ENCODE results near the gene MARCHF3. TPM values are rescaled to one million over a fixed set of nuclear protein-coding genes. Genes with fewer than 3 reads are reported as not detected.
"Not testable (repeated sequence)": the region's sequence is repeated elsewhere in the genome, so short reads cannot be mapped to it uniquely, and the experiment has no call there.

MARCHF3 gene
- total RNA-seq, 1 experiment from 2014 or later = 1.1 TPM

GRCh38 chr5:127055880-127056653 lies 25.7 kb upstream of the MARCHF3 start:
- POLR2A ChIA-PET (ENCODE audit: low non-redundant PET) = no interaction called here
- TF ChIP-seq CTCF (conservative IDR thresholded peaks at IDR 0.05; ENCODE audit: low read depth, low read length) (no peak), EZH2 (IDR thresholded peaks at IDR 0.05; ENCODE audit: borderline replicate concordance, low read depth, low read length, poor library complexity, severe bottlenecking) (no peak)
- DNase-seq (ENCODE audit: low spot score) = no peak

GRCh38 chr5:127053551-127053950 lies 23.2 kb upstream of the MARCHF3 start:
- intact Hi-C loops (cut with micrococcal nuclease; ENCODE audit: unreplicated experiment); POLR2A ChIA-PET (ENCODE audit: low non-redundant PET); H3K9me3 ChIP-seq (ENCODE audit: low read depth, low read length, poor library complexity, severe bottlenecking); CTCF ChIA-PET; H3K4me3 ChIP-seq (ENCODE audit: low read depth, low read length, poor library complexity, severe bottlenecking); DNase-seq (ENCODE audit: low spot score); H3K27ac ChIP-seq (ENCODE audit: low read depth, low read length, poor library complexity, severe bottlenecking); H3K36me3 ChIP-seq (ENCODE audit: insufficient read depth, low read length, poor library complexity, severe bottlenecking); H3K27me3 ChIP-seq (replicated peaks; ENCODE audit: insufficient read depth, low read depth, low read length, poor library complexity); H3K4me1 ChIP-seq (ENCODE audit: insufficient read depth, low read length, poor library complexity, severe bottlenecking); BruUV-seq (replicated peaks): not testable (repeated sequence)

More at GRCh38 chr5:127055880-127056653, 25.7 kb upstream of the MARCHF3 start:
- intact Hi-C loops (cut with micrococcal nuclease; ENCODE audit: unreplicated experiment) = no loop called here
- no TSS peak for BruUV-seq (replicated peaks)
- no peaks in the 10 kb centered on the region for H3K4me1 ChIP-seq (ENCODE audit: insufficient read depth, low read length, poor library complexity, severe bottlenecking)
- no peaks in the 10 kb centered on the region for H3K9me3 ChIP-seq (ENCODE audit: low read depth, low read length, poor library complexity, severe bottlenecking)
- no peak overlapping the region for H3K4me3 ChIP-seq (ENCODE audit: low read depth, low read length, poor library complexity, severe bottlenecking)
- no peak overlapping the region for H3K27ac ChIP-seq (ENCODE audit: low read depth, low read length, poor library complexity, severe bottlenecking)
- H3K36me3 ChIP-seq (ENCODE audit: insufficient read depth, low read length, poor library complexity, severe bottlenecking) = no peaks in the 10 kb centered on the region
- CTCF ChIA-PET = no interaction called here
- no peaks in the 10 kb centered on the region for H3K27me3 ChIP-seq (replicated peaks; ENCODE audit: insufficient read depth, low read depth, low read length, poor library complexity)

- no TSS peak for BruUV-seq (replicated peaks)
- no peaks in the 10 kb centered on the region for H3K4me1 ChIP-seq (ENCODE audit: insufficient read depth, low read length, poor library complexity, severe bottlenecking)
- TF ChIP-seq EZH2 (IDR thresholded peaks at IDR 0.05; ENCODE audit: borderline replicate concordance, low read depth, low read length, poor library complexity, severe bottlenecking) (no peak), CTCF (conservative IDR thresholded peaks at IDR 0.05; ENCODE audit: low read depth, low read length) (no peak)
- H3K27ac ChIP-seq (ENCODE audit: low read depth, low read length, poor library complexity, severe bottlenecking) = no peak overlapping the region
- H3K9me3 ChIP-seq (ENCODE audit: low read depth, low read length, poor library complexity, severe bottlenecking) = no peaks in the 10 kb centered on the region
- DNase-seq (ENCODE audit: low spot score) = no peak
- H3K36me3 ChIP-seq (ENCODE audit: insufficient read depth, low read length, poor library complexity, severe bottlenecking) = no peaks in the 10 kb centered on the region
- POLR2A ChIA-PET (ENCODE audit: low non-redundant PET) = no interaction called here
- intact Hi-C loops (cut with micrococcal nuclease; ENCODE audit: unreplicated experiment) = no loop called here
- CTCF ChIA-PET = no interaction called here
- H3K4me3 ChIP-seq (ENCODE audit: low read depth, low read length, poor library complexity, severe bottlenecking) = no peak overlapping the region
- H3K27me3 ChIP-seq (replicated peaks; ENCODE audit: insufficient read depth, low read depth, low read length, poor library complexity) = no peaks in the 10 kb centered on the region
Measured at GRCh38 chr5:127053049-127053448, 22.7 kb upstream of the MARCHF3 start.

GRCh38 chr5:127051591-127051990 lies 21.2 kb upstream of the MARCHF3 start:
- ChIA-PET CTCF (no interaction called here), POLR2A (ENCODE audit: low non-redundant PET) (no interaction called here)
- DNase-seq (ENCODE audit: low spot score) = no peak
- no peaks in the 10 kb centered on the region for H3K9me3 ChIP-seq (ENCODE audit: low read depth, low read length, poor library complexity, severe bottlenecking)
- H3K4me3 ChIP-seq (ENCODE audit: low read depth, low read length, poor library complexity, severe bottlenecking) = no peak overlapping the region
- BruUV-seq (replicated peaks) = no TSS peak
- H3K27ac ChIP-seq (ENCODE audit: low read depth, low read length, poor library complexity, severe bottlenecking) = no peak overlapping the region
- no peaks in the 10 kb centered on the region for H3K36me3 ChIP-seq (ENCODE audit: insufficient read depth, low read length, poor library complexity, severe bottlenecking)
- H3K27me3 ChIP-seq (replicated peaks; ENCODE audit: insufficient read depth, low read depth, low read length, poor library complexity) = no peaks in the 10 kb centered on the region
- intact Hi-C loops (cut with micrococcal nuclease; ENCODE audit: unreplicated experiment) = no loop called here
- no peak for TF ChIP-seq EZH2 (IDR thresholded peaks at IDR 0.05; ENCODE audit: borderline replicate concordance, low read depth, low read length, poor library complexity, severe bottlenecking)
- no peak for TF ChIP-seq CTCF (conservative IDR thresholded peaks at IDR 0.05; ENCODE audit: low read depth, low read length)
- H3K4me1 ChIP-seq (ENCODE audit: insufficient read depth, low read length, poor library complexity, severe bottlenecking) = no peaks in the 10 kb centered on the region

Measured in A673 (cell line).